Prostate gland (tissue), 2 donors: Measurements from ENCODE around the gene FA2H.

Experiments
- POLR2AphosphoS5 ChIP-seq: sonication (generic); formaldehyde crosslinking; IDR thresholded peaks from one replicate; pipeline ENCODE4 v1.6.1; 2017; ENCODE audit warnings: antibody characterized with exemption
- TF ChIP-seq, protein P1 (sequence below), 4 experiments: fragments of 200-600 bp in 2 of 4; fragments of 450-650 bp in 2 of 4; sonication (generic) in 2 of 4; IDR thresholded peaks; 1 replicate in 3 of 4; 2 replicates in 1 of 4; pipeline ENCODE4 v1.5.1; 2016 to 2019; ENCODE audit warnings: antibody characterized with exemption in 4 of 4, mild to moderate bottlenecking in 2 of 4, moderate library complexity in 2 of 4

DNA sequence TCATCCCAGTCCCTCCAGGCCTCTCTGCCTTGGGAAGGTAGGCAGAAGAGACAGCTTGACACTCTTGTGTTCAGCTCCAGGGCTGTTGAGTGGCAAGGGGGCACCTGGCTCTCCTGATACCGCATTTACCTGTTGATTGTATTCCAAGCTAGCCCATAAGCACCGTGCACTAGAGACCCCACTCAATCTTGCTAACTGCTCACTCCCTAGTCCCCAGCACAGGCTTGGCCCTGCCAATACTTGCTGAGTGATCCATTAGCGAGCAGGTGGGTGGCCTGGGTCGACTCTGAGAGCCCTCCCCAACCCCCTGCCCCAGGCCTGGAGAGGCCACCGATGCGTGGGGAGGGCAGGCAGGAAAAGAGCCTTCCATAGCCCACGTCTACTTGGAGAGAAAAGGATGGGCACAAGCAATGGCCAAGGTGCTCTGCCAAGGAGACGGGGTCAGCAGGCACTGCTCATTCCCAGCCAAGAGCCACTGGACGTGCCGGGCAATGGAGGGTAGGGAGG lies 29.5 kb downstream of the FA2H start:
- TF ChIP-seq, protein P1, sequence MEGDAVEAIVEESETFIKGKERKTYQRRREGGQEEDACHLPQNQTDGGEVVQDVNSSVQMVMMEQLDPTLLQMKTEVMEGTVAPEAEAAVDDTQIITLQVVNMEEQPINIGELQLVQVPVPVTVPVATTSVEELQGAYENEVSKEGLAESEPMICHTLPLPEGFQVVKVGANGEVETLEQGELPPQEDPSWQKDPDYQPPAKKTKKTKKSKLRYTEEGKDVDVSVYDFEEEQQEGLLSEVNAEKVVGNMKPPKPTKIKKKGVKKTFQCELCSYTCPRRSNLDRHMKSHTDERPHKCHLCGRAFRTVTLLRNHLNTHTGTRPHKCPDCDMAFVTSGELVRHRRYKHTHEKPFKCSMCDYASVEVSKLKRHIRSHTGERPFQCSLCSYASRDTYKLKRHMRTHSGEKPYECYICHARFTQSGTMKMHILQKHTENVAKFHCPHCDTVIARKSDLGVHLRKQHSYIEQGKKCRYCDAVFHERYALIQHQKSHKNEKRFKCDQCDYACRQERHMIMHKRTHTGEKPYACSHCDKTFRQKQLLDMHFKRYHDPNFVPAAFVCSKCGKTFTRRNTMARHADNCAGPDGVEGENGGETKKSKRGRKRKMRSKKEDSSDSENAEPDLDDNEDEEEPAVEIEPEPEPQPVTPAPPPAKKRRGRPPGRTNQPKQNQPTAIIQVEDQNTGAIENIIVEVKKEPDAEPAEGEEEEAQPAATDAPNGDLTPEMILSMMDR (IDR thresholded peaks at IDR 0.05): no peak
- TF ChIP-seq POLR2AphosphoS5: no peak
